Dendritic cell treated with granulocyte-macrophage colony-stimulating factor and Interleukin-4, amounts not matched to agents 40 ng/mL and 50 ng/mL, for 4 days (primary cell): ENCODE measurements around the gene GXYLT1.
A peak's percentile ranks its signal among the peaks of the same experiment; 100 is the strongest.

ENCODE experiments used
- H3K27ac Mint-ChIP-seq: one replicate; pipeline ENCODE4 v1.8.0; 2022; ENCODE audit warnings: mild to moderate bottlenecking, mixed read lengths
- H3K27me3 Mint-ChIP-seq: one replicate; pipeline ENCODE4 v1.8.0; 2022; ENCODE audit warnings: mild to moderate bottlenecking, mixed read lengths
- H3K36me3 Mint-ChIP-seq: one replicate; pipeline ENCODE4 v1.8.0; 2022; ENCODE audit warnings: low read depth, mixed read lengths
- H3K4me1 Mint-ChIP-seq: one replicate; pipeline ENCODE4 v1.8.0; 2022; ENCODE audit warnings: low read depth, mixed read lengths
- H3K4me3 Mint-ChIP-seq: one replicate; pipeline ENCODE4 v1.8.0; 2022; ENCODE audit warnings: mild to moderate bottlenecking, moderate library complexity, mixed read lengths
- H3K9me3 Mint-ChIP-seq: one replicate; pipeline ENCODE4 v1.8.0; 2022; ENCODE audit warnings: mixed read lengths
- intact Hi-C: fragments of 100-400 bp; cut with micrococcal nuclease; formaldehyde crosslinking; loops from one replicate; pipeline ENCODE4 v1.15.0; 2022

The GXYLT1 gene

GRCh38 chr12:42103155-42103554 is 41.5 kb downstream of the GXYLT1 start:
- Mint-ChIP-seq H3K4me3 (no peak overlapping the region), H3K27ac (no peak overlapping the region), H3K36me3 (peaks cover 1% of the 10 kb centered on the region), H3K27me3 (no peaks in the 10 kb centered on the region), H3K4me1 (peaks cover 4% of the 10 kb centered on the region), H3K9me3 (no peaks in the 10 kb centered on the region)
- intact Hi-C loops = loop anchor here (5.0 kb wide), 1 partner anchor 826 kb away; no protein-coding TSS in a partner anchor

DNA sequence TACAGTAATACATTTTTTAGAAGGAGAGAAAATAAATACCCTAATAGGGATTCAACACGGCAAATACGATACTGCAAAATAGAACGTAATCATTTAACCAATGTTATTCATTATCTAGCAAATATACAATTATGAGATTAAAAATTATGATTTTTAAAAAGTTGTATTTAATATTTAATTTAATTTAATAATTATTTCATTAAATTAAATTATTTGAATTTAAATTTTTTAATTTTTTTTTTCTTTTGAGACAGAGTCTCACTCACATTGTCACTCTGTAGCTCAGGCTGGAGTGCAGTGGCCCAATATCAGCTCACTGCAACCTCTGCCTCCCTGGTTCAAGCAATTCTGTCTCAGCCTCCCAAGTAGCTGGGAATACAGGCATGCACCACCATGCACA is 42.0 kb downstream of the GXYLT1 start:
- intact Hi-C loops = loop anchor here (5.0 kb wide), 1 partner anchor 825 kb away; no protein-coding TSS in a partner anchor
- no peaks in the 10 kb centered on the region for H3K9me3 Mint-ChIP-seq
- no peaks in the 10 kb centered on the region for H3K27me3 Mint-ChIP-seq
- H3K27ac Mint-ChIP-seq = no peak overlapping the region
- H3K4me3 Mint-ChIP-seq = no peak overlapping the region
- H3K4me1 Mint-ChIP-seq = peaks cover 9% of the 10 kb centered on the region
- peaks cover 4% of the 10 kb centered on the region for H3K36me3 Mint-ChIP-seq

DNA sequence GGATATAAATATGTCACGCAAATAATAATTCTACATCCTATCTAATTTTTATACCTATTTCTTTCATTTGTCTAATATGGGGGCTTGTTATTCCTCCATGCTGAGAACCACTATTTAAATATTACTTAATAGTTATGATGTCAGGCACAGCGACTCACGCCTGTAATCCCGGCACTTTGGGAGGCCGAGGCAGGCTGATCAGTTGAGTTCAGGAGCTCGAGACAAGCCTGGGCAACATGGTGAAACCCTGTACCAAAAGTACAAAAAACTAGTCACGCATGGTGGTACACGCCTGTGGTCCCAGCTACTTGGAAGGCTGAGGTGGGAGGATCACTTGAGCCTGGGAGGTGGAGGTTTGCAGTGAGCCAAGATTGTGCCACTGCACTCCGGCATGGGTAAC is 45.2 kb downstream of the GXYLT1 start:
- Mint-ChIP-seq H3K4me3 (no peak overlapping the region), H3K27ac (no peak overlapping the region), H3K27me3 (no peaks in the 10 kb centered on the region), H3K9me3 (peaks cover 8% of the 10 kb centered on the region), H3K4me1 (peaks cover 21% of the 10 kb centered on the region), H3K36me3 (peaks cover 23% of the 10 kb centered on the region)
- intact Hi-C loops = loop anchor here (10.0 kb wide), 1 partner anchor 165 kb away; no protein-coding TSS in a partner anchor

DNA sequence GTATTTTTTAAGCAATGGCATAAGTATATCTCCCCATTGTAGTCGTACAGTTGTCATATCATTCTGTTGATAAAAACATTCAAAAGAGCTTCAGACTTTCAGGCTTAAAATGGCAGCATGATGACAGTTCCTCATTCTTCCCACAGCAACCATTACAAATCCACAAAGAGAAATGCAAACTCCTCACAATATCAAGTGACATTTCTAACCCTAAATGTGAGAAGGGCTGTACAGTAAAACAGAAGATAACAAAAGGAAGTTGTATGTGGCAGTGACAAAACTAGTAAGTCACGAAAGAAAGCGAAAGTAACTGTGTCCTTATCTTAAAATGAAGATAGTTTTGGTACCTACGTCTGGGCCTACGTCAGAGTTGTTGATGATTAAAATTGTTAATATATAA is 46.7 kb downstream of the GXYLT1 start:
- Mint-ChIP-seq H3K27ac (peak overlapping the region; percentile 94), H3K27me3 (no peaks in the 10 kb centered on the region), H3K4me1 (peaks cover 21% of the 10 kb centered on the region), H3K9me3 (peaks cover 8% of the 10 kb centered on the region), H3K36me3 (peaks cover 23% of the 10 kb centered on the region), H3K4me3 (peak overlapping the region; percentile 66)
- intact Hi-C loops = loop anchor here (10.0 kb wide), 1 partner anchor 163 kb away; no protein-coding TSS in a partner anchor

GRCh38 chr12:42094277-42094676 is 50.4 kb downstream of the GXYLT1 start:
- no peaks in the 10 kb centered on the region for H3K27me3 Mint-ChIP-seq
- H3K4me1 Mint-ChIP-seq = peaks cover 21% of the 10 kb centered on the region
- peaks cover 8% of the 10 kb centered on the region for H3K9me3 Mint-ChIP-seq
- peaks cover 42% of the 10 kb centered on the region for H3K36me3 Mint-ChIP-seq
- H3K27ac Mint-ChIP-seq = no peak overlapping the region
- H3K4me3 Mint-ChIP-seq = no peak overlapping the region
- intact Hi-C loops = loop anchor here (10.0 kb wide), 1 partner anchor 159 kb away; no protein-coding TSS in a partner anchor

DNA sequence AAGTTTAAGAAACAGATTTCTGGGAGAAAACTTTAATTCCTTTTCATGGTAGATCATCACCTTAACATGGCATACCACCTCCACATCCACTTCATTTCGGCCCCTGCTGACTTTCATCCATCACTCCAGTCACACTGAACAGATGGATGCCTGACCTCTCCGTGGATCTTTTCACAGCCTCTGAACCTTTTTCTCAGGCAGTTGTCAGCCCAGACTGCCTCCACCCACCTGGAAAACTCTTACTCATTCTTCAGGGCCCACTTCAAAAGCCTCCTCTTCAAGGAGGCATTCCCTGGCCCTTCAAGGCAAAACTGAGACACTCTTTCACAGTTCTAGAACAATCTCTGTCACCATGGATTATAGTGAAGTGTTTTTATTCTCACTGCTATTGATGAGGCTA is 52.9 kb downstream of the GXYLT1 start:
- intact Hi-C loops = loop anchor here (10.0 kb wide), 1 partner anchor 157 kb away; no protein-coding TSS in a partner anchor
- H3K9me3 Mint-ChIP-seq = peaks cover 8% of the 10 kb centered on the region
- H3K4me1 Mint-ChIP-seq = peaks cover 10% of the 10 kb centered on the region
- H3K27me3 Mint-ChIP-seq = no peaks in the 10 kb centered on the region
- peaks cover 48% of the 10 kb centered on the region for H3K36me3 Mint-ChIP-seq
- H3K27ac Mint-ChIP-seq = peak overlapping the region; percentile 26
- no peak overlapping the region for H3K4me3 Mint-ChIP-seq

DNA sequence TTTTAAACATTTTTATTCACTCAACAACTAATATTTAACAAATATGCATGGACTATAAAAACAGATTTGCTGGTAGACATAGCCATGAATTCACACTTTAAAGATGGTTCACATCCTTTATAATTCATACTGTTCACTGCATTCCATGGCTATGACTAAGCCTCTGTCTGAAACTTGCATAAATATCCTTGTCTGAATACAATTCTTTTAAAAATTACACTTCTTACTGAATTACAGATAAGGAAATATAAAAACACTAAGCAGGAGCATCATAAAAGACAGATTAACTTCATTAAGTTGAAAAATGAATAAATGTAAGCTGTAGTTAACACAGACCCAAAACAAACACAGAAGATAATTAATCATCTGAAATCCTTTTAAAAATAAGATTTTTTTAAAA is 53.8 kb downstream of the GXYLT1 start:
- intact Hi-C loops = loop anchor here (10.0 kb wide), 1 partner anchor 156 kb away; no protein-coding TSS in a partner anchor
- H3K4me3 Mint-ChIP-seq = no peak overlapping the region
- peaks cover 47% of the 10 kb centered on the region for H3K36me3 Mint-ChIP-seq
- no peaks in the 10 kb centered on the region for H3K27me3 Mint-ChIP-seq
- H3K4me1 Mint-ChIP-seq = peaks cover 6% of the 10 kb centered on the region
- no peak overlapping the region for H3K27ac Mint-ChIP-seq
- H3K9me3 Mint-ChIP-seq = peaks cover 5% of the 10 kb centered on the region

- no peak overlapping the region for H3K4me3 Mint-ChIP-seq
- peaks cover 6% of the 10 kb centered on the region for H3K4me1 Mint-ChIP-seq
- intact Hi-C loops = no loop called here
- H3K27me3 Mint-ChIP-seq = no peaks in the 10 kb centered on the region
- H3K36me3 Mint-ChIP-seq = peaks cover 40% of the 10 kb centered on the region
- H3K9me3 Mint-ChIP-seq = peaks cover 9% of the 10 kb centered on the region
- no peak overlapping the region for H3K27ac Mint-ChIP-seq
Measured at GRCh38 chr12:42086031-42086430, 58.6 kb downstream of the GXYLT1 start.

GRCh38 chr12:42085594-42085993 is 59.1 kb downstream of the GXYLT1 start:
- H3K4me1 Mint-ChIP-seq = peaks cover 6% of the 10 kb centered on the region
- H3K27ac Mint-ChIP-seq = no peak overlapping the region
- H3K27me3 Mint-ChIP-seq = no peaks in the 10 kb centered on the region
- H3K4me3 Mint-ChIP-seq = no peak overlapping the region
- peaks cover 40% of the 10 kb centered on the region for H3K36me3 Mint-ChIP-seq
- H3K9me3 Mint-ChIP-seq = peaks cover 9% of the 10 kb centered on the region
- intact Hi-C loops = no loop called here

DNA sequence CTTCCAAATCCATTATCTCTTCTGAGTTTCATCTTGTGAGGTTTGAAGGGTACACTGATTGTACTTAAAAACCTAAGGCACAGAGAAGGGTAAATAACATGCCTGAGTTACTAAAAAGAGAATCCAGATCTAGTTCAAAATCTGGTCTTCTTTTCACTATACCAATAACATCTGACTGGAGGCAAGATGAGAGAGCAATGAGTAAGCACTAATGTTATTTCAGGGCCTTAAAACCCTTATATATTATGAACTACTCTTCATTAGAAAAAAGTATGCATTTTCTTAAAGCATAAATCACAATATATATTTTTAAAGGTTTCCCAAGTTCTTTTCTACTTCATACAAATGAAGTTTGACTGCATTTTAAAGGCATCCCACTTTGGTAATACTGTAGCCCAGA is 60.2 kb downstream of the GXYLT1 start:
- intact Hi-C loops = no loop called here
- Mint-ChIP-seq H3K9me3 (peaks cover 9% of the 10 kb centered on the region), H3K4me1 (peaks cover 6% of the 10 kb centered on the region), H3K4me3 (no peak overlapping the region), H3K27ac (peak overlapping the region; percentile 2), H3K27me3 (no peaks in the 10 kb centered on the region), H3K36me3 (peaks cover 34% of the 10 kb centered on the region)

GRCh38 chr12:42076976-42077375 is 67.7 kb downstream of the GXYLT1 start:
- no peaks in the 10 kb centered on the region for H3K4me1 Mint-ChIP-seq
- intact Hi-C loops = no loop called here
- H3K4me3 Mint-ChIP-seq = no peak overlapping the region
- no peaks in the 10 kb centered on the region for H3K27me3 Mint-ChIP-seq
- H3K9me3 Mint-ChIP-seq = peaks cover 20% of the 10 kb centered on the region
- H3K36me3 Mint-ChIP-seq = no peaks in the 10 kb centered on the region
- no peak overlapping the region for H3K27ac Mint-ChIP-seq

DNA sequence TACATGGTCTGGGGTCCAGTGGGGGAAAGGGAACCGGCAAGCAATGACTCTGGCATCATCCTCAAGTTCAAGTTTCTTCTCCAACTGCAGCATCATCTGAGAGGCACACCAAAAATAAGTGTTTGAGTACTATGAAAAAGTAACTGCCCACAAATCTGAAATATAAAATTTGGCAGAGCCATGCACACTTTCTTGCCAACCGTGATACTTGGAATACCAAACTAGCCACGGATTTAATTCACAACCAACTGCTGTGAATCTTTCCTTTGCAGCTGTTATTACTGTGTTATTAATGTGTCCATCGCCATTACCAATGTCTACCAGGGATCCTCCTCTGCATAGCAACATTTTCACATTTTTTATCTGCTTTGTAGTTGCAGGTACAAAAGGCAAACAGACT is 74.6 kb downstream of the GXYLT1 start:
- Mint-ChIP-seq H3K27ac (no peak overlapping the region), H3K9me3 (peaks cover 27% of the 10 kb centered on the region), H3K4me1 (no peaks in the 10 kb centered on the region), H3K27me3 (no peaks in the 10 kb centered on the region), H3K36me3 (no peaks in the 10 kb centered on the region), H3K4me3 (no peak overlapping the region)
- intact Hi-C loops = no loop called here

DNA sequence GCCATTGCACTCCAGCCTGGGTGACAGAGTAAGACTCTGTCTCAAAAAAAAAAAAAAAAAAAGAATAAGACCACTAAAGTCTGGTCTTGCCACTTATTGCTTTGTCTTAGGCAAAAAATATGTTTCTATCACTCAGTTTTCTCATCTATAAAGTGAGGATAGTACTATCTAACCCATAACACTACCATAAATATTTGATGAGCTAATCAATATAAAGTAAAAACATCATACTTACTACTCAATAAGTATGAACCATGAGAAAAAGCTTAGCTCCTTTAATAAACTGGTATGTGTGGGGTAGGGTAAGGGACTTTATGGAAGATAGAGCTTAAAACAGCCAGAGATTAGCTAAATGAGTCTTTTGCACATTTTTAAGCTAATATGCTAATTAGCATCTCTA is 85.5 kb downstream of the GXYLT1 start:
- Mint-ChIP-seq H3K36me3 (no peaks in the 10 kb centered on the region), H3K27ac (no peak overlapping the region), H3K9me3 (peaks cover 7% of the 10 kb centered on the region), H3K4me1 (peaks cover 23% of the 10 kb centered on the region), H3K27me3 (peaks cover 1% of the 10 kb centered on the region), H3K4me3 (no peak overlapping the region)
- intact Hi-C loops = no loop called here

- H3K9me3 Mint-ChIP-seq = no peaks in the 10 kb centered on the region
- H3K36me3 Mint-ChIP-seq = no peaks in the 10 kb centered on the region
- H3K4me3 Mint-ChIP-seq = peak overlapping the region; percentile 35
- peaks cover 23% of the 10 kb centered on the region for H3K4me1 Mint-ChIP-seq
- peaks cover 7% of the 10 kb centered on the region for H3K27me3 Mint-ChIP-seq
- peak overlapping the region; percentile 69 for H3K27ac Mint-ChIP-seq
- intact Hi-C loops = no loop called here
Measured at GRCh38 chr12:42056130-42056529, 88.5 kb downstream of the GXYLT1 start.

GRCh38 chr12:42053456-42053855 is 91.2 kb downstream of the GXYLT1 start:
- intact Hi-C loops = no loop called here
- Mint-ChIP-seq H3K4me3 (no peak overlapping the region), H3K36me3 (no peaks in the 10 kb centered on the region), H3K9me3 (peaks cover under 1% of the 10 kb centered on the region), H3K4me1 (peaks cover 16% of the 10 kb centered on the region), H3K27me3 (peaks cover 7% of the 10 kb centered on the region), H3K27ac (no peak overlapping the region)
